ENCODE measurements around the gene FOXRED1.

- TF ChIP-seq, protein P1, sequence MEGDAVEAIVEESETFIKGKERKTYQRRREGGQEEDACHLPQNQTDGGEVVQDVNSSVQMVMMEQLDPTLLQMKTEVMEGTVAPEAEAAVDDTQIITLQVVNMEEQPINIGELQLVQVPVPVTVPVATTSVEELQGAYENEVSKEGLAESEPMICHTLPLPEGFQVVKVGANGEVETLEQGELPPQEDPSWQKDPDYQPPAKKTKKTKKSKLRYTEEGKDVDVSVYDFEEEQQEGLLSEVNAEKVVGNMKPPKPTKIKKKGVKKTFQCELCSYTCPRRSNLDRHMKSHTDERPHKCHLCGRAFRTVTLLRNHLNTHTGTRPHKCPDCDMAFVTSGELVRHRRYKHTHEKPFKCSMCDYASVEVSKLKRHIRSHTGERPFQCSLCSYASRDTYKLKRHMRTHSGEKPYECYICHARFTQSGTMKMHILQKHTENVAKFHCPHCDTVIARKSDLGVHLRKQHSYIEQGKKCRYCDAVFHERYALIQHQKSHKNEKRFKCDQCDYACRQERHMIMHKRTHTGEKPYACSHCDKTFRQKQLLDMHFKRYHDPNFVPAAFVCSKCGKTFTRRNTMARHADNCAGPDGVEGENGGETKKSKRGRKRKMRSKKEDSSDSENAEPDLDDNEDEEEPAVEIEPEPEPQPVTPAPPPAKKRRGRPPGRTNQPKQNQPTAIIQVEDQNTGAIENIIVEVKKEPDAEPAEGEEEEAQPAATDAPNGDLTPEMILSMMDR (IDR thresholded peaks at IDR 0.05; ENCODE audit: insufficient read depth, low read depth, low read length): no peak
- no peak for TF ChIP-seq EZH2 (IDR thresholded peaks at IDR 0.05; ENCODE audit: insufficient read depth, low read length)
These were observed 21.9 kb downstream of the FOXRED1 start for GRCh38 chr11:126290887-126291286.

Data from astrocyte (in vitro differentiated cells and primary cell).